GM12874 (cell line): ENCODE data around the gene ACTRT3.

Source experiments
- CTCF ChIP-seq: IDR thresholded peaks from 2 replicates; pipeline ENCODE4 v1.5.1; 2011; ENCODE audit warnings: low read depth, mild to moderate bottlenecking, control low read depth, low read length, moderate library complexity; ENCODE audit not compliant: insufficient read depth

The ACTRT3 gene

GRCh38 chr3:169754711-169755110 lies 14.7 kb downstream of the ACTRT3 start:
- no peak for TF ChIP-seq CTCF

GRCh38 chr3:169751875-169752274 lies 17.5 kb downstream of the ACTRT3 start:
- no peak for TF ChIP-seq CTCF

- no peak for TF ChIP-seq CTCF
Observed at GRCh38 chr3:169750665-169751064, 18.7 kb downstream of the ACTRT3 start.

- TF ChIP-seq CTCF = no peak
Observed at GRCh38 chr3:169748670-169749069, 20.7 kb downstream of the ACTRT3 start.

- no peak for TF ChIP-seq CTCF
Observed at GRCh38 chr3:169746924-169747323, 22.4 kb downstream of the ACTRT3 start.

- TF ChIP-seq CTCF = no peak
Observed at GRCh38 chr3:169744366-169745054, 24.9 kb downstream of the ACTRT3 start.

GRCh38 chr3:169739067-169739466 lies 30.3 kb downstream of the ACTRT3 start:
- no peak for TF ChIP-seq CTCF
